OCI-LY1 (cell line): ENCODE measurements around the gene NOXO1.
A peak's percentile ranks its signal among the peaks of the same experiment; 100 is the strongest.

Experiments
- H2AFZ ChIP-seq: fragments of 200-600 bp; sonication (generic), shearing (Covaris generic); 2 replicates; pipeline ENCODE4 v1.6.0; 2014; ENCODE audit warnings: antibody characterized with exemption, mild to moderate bottlenecking, low read length
- H3F3A ChIP-seq: fragments of 200-600 bp; sonication (generic), shearing (Covaris generic); 2 replicates; pipeline ENCODE4 v1.6.0; 2014; ENCODE audit warnings: mild to moderate bottlenecking, antibody characterized with exemption, low read length, moderate library complexity; ENCODE audit not compliant: insufficient read depth
- H3K27ac ChIP-seq: fragments of 200-600 bp; sonication (generic); 2 replicates; pipeline ENCODE4 v1.5.1; 2014; ENCODE audit warnings: low read length, mixed run types, mild to moderate bottlenecking, low read depth; ENCODE audit not compliant: poor library complexity, severe bottlenecking
- H3K27me3 ChIP-seq: fragments of 200-600 bp; sonication (generic); 2 replicates; pipeline ENCODE4 v1.6.0; 2014; ENCODE audit warnings: antibody characterized with exemption, mild to moderate bottlenecking, low read length, moderate library complexity; ENCODE audit not compliant: insufficient read depth
- H3K36me3 ChIP-seq: fragments of 200-600 bp; sonication (generic); 2 replicates; pipeline ENCODE4 v1.6.1; 2014; ENCODE audit warnings: mild to moderate bottlenecking, antibody characterized with exemption, low read length, moderate library complexity, mixed read lengths; ENCODE audit not compliant: insufficient read depth
- H3K4me1 ChIP-seq: fragments of 200-600 bp; sonication (generic); 2 replicates; pipeline ENCODE4 v1.5.1; 2014; ENCODE audit warnings: mild to moderate bottlenecking, low read length, moderate library complexity; ENCODE audit not compliant: insufficient read depth, severe bottlenecking
- H3K4me2 ChIP-seq: fragments of 200-600 bp; sonication (generic), shearing (Covaris generic); 2 replicates; pipeline ENCODE4 v1.6.1; 2014; ENCODE audit warnings: low read length
- H3K4me3 ChIP-seq: fragments of 200-600 bp; sonication (generic); 2 replicates; pipeline ENCODE4 v1.5.1; 2014; ENCODE audit warnings: low read length, low read depth, mild to moderate bottlenecking, mixed read lengths; ENCODE audit not compliant: poor library complexity, severe bottlenecking
- H3K79me2 ChIP-seq: fragments of 200-600 bp; shearing (Covaris generic); 2 replicates; pipeline ENCODE4 v1.6.1; 2016; ENCODE audit warnings: mixed run types, low read length, mixed read lengths; ENCODE audit not compliant: insufficient read depth
- H3K9ac ChIP-seq: fragments of 200-600 bp; sonication (generic), shearing (Covaris generic); 2 replicates; pipeline ENCODE4 v1.6.1; 2014; ENCODE audit warnings: mild to moderate bottlenecking, low read length, mixed read lengths
- H3K9me2 ChIP-seq: fragments of 200-600 bp; sonication (generic), shearing (Covaris generic); 2 replicates; pipeline ENCODE4 v1.6.1; 2014; ENCODE audit warnings: low read depth, mild to moderate bottlenecking, low read length, mixed read lengths
- H3K9me3 ChIP-seq: fragments of 200-600 bp; shearing (Covaris generic); 2 replicates; pipeline ENCODE4 v1.6.1; 2014; ENCODE audit warnings: low read length, mixed read lengths
- H4K20me1 ChIP-seq: fragments of 200-600 bp; sonication (generic), shearing (Covaris generic); 2 replicates; pipeline ENCODE4 v1.6.0; 2016; ENCODE audit warnings: mild to moderate bottlenecking, low read length; ENCODE audit not compliant: insufficient read depth
- CTCF ChIP-seq: fragments of 200-600 bp; sonication (generic), shearing (Covaris generic); IDR thresholded peaks from 2 replicates; pipeline ENCODE4 v1.5.1; 2017; ENCODE audit warnings: mild to moderate bottlenecking, antibody characterized with exemption, low read length, moderate library complexity, mixed read lengths
- EZH2 ChIP-seq: fragments of 200-600 bp; sonication (generic), shearing (Covaris generic); IDR thresholded peaks from 2 replicates; pipeline ENCODE4 v1.8.0; 2017; ENCODE audit warnings: borderline replicate concordance, mixed run types, mild to moderate bottlenecking, antibody characterized with exemption, low read length, moderate library complexity, mixed read lengths

The NOXO1 gene

GRCh38 chr16:2008009-2008526, 26.8 kb upstream of the NOXO1 start:
- Histone ChIP-seq H3K27me3 (no peaks in the 10 kb centered on the region), H3K4me1 (peaks cover 56% of the 10 kb centered on the region), H4K20me1 (no peaks in the 10 kb centered on the region), H3K9me3 (no peaks in the 10 kb centered on the region), H3F3A (no peaks in the 10 kb centered on the region), H3K4me2 (peak overlapping the region; percentile 74), H2AFZ (no peak overlapping the region), H3K9me2 (no peaks in the 10 kb centered on the region), H3K4me3 (peak overlapping the region; percentile 99), H3K36me3 (peaks cover 12% of the 10 kb centered on the region), H3K27ac (peak overlapping the region; percentile 53), H3K79me2 (peaks cover 11% of the 10 kb centered on the region), H3K9ac (peak overlapping the region; percentile 95)
- TF ChIP-seq CTCF, result no peak
- no peak for TF ChIP-seq EZH2

- H3K9me3 ChIP-seq, result no peaks in the 10 kb centered on the region
- peaks cover 56% of the 10 kb centered on the region for H3K4me1 ChIP-seq
- H3K27ac ChIP-seq, result peak overlapping the region; percentile 53
- H3K27me3 ChIP-seq, result no peaks in the 10 kb centered on the region
- H3K9me2 ChIP-seq, result no peaks in the 10 kb centered on the region
- peak overlapping the region; percentile 95 for H3K9ac ChIP-seq
- peaks cover 20% of the 10 kb centered on the region for H3K36me3 ChIP-seq
- peaks cover 11% of the 10 kb centered on the region for H3K79me2 ChIP-seq
- TF ChIP-seq EZH2, result no peak
- no peak for TF ChIP-seq CTCF
- H2AFZ ChIP-seq, result no peak overlapping the region
- H3K4me3 ChIP-seq, result peak overlapping the region; percentile 99
- H3F3A ChIP-seq, result no peaks in the 10 kb centered on the region
- peak overlapping the region; percentile 74 for H3K4me2 ChIP-seq
- no peaks in the 10 kb centered on the region for H4K20me1 ChIP-seq
Measured at GRCh38 chr16:2007081-2007836, 26.0 kb upstream of the NOXO1 start.

GRCh38 chr16:2006317-2006716, 25.0 kb upstream of the NOXO1 start:
- Histone ChIP-seq H3K4me3 (peak overlapping the region; percentile 13), H3K9me2 (no peaks in the 10 kb centered on the region), H3K27me3 (no peaks in the 10 kb centered on the region), H3K27ac (no peak overlapping the region), H3K79me2 (peaks cover 11% of the 10 kb centered on the region), H3K4me2 (peak overlapping the region; percentile 48; the same call in 1 of the 2 replicates), H3F3A (no peaks in the 10 kb centered on the region), H2AFZ (no peak overlapping the region), H4K20me1 (no peaks in the 10 kb centered on the region), H3K9me3 (no peaks in the 10 kb centered on the region), H3K4me1 (peaks cover 56% of the 10 kb centered on the region), H3K36me3 (peaks cover 30% of the 10 kb centered on the region), H3K9ac (no peak overlapping the region; the same call in 1 of the 2 replicates)
- TF ChIP-seq EZH2 (no peak), CTCF (no peak)
